Measurements from ENCODE around the gene TPK1. TPM values are rescaled to one million over a fixed set of nuclear protein-coding genes. Genes with fewer than 3 reads are reported as not detected.

The TPK1 gene
- total and polyA plus RNA-seq, 7 donors: 1.7 to 5.1 (median 2.5) TPM

DNA sequence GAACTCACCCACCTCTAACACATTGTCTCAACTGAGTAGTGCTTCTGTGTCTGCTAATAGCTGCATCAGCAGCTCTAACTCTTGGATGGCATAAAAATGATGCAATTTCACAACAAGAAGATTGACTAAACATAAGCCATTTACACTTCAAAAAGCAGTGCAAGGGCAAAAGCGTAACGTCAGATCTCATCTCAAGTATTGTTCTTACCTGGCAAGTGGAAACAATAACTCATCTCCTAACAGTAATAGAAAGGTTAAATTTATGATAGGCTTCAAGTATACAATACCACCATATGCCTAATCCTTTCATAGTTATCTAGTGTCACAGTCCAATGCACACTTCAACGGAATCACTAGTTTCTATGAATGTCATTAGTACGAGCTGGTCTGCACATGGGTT is 14.8 kb downstream of the TPK1 start:
- WGBS, 3 donors: 88 to 94% (median 91%) methylated on average over 4 of the region's 4 CpGs
- DNase-seq: no peak
- H3K27me3 ChIP-seq (ENCODE audit: insufficient read depth in 3 of 3, low read length in 2 of 3): no peaks in the 10 kb centered on the region
- intact Hi-C loops (cut with DNase I): no loop called here
- H3K4me1 ChIP-seq: peaks cover 5% of the 10 kb centered on the region
- no peaks in the 10 kb centered on the region for H3K36me3 ChIP-seq (ENCODE audit: insufficient read depth in 1 of 2, low read depth in 1 of 2)
- H3K4me3 ChIP-seq: no peak overlapping the region
- ATAC-seq: no peak
- TF ChIP-seq, protein P1, sequence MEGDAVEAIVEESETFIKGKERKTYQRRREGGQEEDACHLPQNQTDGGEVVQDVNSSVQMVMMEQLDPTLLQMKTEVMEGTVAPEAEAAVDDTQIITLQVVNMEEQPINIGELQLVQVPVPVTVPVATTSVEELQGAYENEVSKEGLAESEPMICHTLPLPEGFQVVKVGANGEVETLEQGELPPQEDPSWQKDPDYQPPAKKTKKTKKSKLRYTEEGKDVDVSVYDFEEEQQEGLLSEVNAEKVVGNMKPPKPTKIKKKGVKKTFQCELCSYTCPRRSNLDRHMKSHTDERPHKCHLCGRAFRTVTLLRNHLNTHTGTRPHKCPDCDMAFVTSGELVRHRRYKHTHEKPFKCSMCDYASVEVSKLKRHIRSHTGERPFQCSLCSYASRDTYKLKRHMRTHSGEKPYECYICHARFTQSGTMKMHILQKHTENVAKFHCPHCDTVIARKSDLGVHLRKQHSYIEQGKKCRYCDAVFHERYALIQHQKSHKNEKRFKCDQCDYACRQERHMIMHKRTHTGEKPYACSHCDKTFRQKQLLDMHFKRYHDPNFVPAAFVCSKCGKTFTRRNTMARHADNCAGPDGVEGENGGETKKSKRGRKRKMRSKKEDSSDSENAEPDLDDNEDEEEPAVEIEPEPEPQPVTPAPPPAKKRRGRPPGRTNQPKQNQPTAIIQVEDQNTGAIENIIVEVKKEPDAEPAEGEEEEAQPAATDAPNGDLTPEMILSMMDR (IDR thresholded peaks at IDR 0.05): no peak
- no peak overlapping the region for H3K27ac ChIP-seq
- no peaks in the 10 kb centered on the region for H3K9me3 ChIP-seq

DNA sequence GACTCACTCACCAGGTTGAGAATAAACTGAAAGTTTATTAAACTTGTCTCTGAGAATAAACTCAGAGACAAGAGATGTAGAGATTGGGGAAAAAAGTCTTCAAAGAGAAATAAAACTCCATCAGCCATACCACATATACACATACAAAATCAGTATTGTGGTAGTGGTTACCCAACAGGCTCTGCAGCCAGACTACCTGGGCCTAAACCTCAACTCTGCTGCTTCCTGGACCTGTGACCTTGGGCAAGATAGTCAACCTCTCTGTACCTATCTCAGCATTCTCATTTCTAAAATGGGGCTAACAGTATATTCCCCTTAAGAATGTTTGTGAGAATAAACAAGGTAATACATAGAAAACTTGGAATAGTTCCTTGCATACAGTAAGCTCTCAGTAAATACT is 15.3 kb downstream of the TPK1 start:
- Histone ChIP-seq H3K4me1 (peaks cover 5% of the 10 kb centered on the region), H3K36me3 (ENCODE audit: insufficient read depth in 1 of 2, low read depth in 1 of 2) (no peaks in the 10 kb centered on the region), H3K27me3 (ENCODE audit: insufficient read depth in 3 of 3, low read length in 2 of 3) (no peaks in the 10 kb centered on the region), H3K4me3 (no peak overlapping the region), H3K9me3 (no peaks in the 10 kb centered on the region), H3K27ac (no peak overlapping the region)
- intact Hi-C loops (cut with DNase I): no loop called here
- no peak for DNase-seq
- ATAC-seq: no peak
- TF ChIP-seq, protein P1 (IDR thresholded peaks at IDR 0.05): no peak

DNA sequence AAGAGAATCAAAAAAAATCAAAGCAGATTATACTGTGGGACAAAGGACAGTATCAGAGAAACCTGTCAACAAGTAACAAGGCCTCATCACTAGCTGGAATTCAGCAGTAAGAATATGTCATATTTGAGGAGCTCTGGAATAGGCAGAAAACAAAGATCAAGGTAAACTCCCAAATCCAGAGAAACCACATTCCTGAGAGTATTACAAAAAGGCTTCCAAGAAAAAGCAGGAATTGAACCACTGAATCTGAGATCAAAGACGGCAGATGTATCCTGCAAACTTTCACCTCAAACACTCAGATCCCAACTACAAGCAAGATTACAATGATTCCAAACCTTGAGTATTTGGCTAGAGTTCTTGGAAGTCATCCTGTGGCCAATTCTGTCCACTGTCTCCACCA is 16.3 kb downstream of the TPK1 start:
- H3K9me3 ChIP-seq: no peaks in the 10 kb centered on the region
- no peaks in the 10 kb centered on the region for H3K36me3 ChIP-seq (ENCODE audit: insufficient read depth in 1 of 2, low read depth in 1 of 2)
- DNase-seq (no peak), ATAC-seq (no peak)
- peaks cover 5% of the 10 kb centered on the region for H3K4me1 ChIP-seq
- H3K27me3 ChIP-seq (ENCODE audit: insufficient read depth in 3 of 3, low read length in 2 of 3): no peaks in the 10 kb centered on the region
- TF ChIP-seq, protein P1 (IDR thresholded peaks at IDR 0.05): no peak
- intact Hi-C loops (cut with DNase I): no loop called here
- H3K27ac ChIP-seq: no peak overlapping the region
- H3K4me3 ChIP-seq: no peak overlapping the region
- whole genome bisulfite sequencing, 3 donors: 94 to 100% (median 96%) methylated on average over 1 of the region's 1 CpG

DNA sequence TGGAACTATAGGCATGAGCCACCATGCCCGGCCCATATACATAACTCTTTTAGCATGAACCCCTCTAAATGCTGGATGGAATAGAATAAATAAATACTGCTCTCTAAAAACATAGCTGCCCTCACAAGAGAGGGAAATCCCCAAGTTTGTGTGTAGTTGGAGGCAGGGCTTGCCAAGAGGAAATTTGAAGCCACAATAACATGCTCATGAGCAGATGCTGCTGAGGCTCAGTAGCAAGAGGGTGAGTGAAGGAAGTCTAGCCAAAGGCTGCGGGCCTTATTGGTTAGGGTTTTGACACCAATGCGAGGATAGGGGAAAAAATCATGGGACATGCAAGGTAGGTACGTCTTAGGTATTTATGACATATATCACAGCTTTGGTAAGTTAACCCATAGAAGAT is 17.3 kb downstream of the TPK1 start:
- WGBS, 3 donors: 47 to 52% (median 50%) methylated on average over 4 of the region's 4 CpGs
- no peaks in the 10 kb centered on the region for H3K27me3 ChIP-seq (ENCODE audit: insufficient read depth in 3 of 3, low read length in 2 of 3)
- H3K9me3 ChIP-seq: no peaks in the 10 kb centered on the region
- no peak overlapping the region for H3K4me3 ChIP-seq
- DNase-seq (no peak), ATAC-seq (no peak)
- H3K27ac ChIP-seq: no peak overlapping the region
- intact Hi-C loops (cut with DNase I): no loop called here
- no peaks in the 10 kb centered on the region for H3K36me3 ChIP-seq (ENCODE audit: insufficient read depth in 1 of 2, low read depth in 1 of 2)
- TF ChIP-seq, protein P1 (IDR thresholded peaks at IDR 0.05): no peak
- H3K4me1 ChIP-seq: no peaks in the 10 kb centered on the region

DNA sequence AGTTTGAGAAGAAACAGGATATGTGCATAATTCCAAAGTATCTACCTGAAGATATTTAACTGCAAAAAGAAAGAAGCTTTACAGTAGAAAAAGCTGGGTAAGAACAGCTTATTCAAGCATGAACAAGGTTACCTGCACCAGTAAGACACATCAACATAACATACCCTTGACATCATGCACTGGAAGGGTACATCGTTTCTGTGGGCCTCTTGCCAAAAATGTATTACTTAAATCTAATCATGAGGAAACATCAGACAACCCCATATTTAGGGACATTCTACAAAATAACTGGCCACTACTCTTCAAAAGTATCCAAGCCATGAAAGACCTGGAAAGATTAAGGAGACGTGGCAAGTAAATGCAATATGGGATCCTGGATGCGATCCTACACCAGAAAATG is 18.9 kb downstream of the TPK1 start:
- TF ChIP-seq, protein P1 (IDR thresholded peaks at IDR 0.05): no peak
- Histone ChIP-seq H3K4me3 (no peak overlapping the region), H3K9me3 (no peaks in the 10 kb centered on the region), H3K27me3 (ENCODE audit: insufficient read depth in 3 of 3, low read length in 2 of 3) (no peaks in the 10 kb centered on the region), H3K27ac (no peak overlapping the region), H3K4me1 (no peaks in the 10 kb centered on the region), H3K36me3 (ENCODE audit: insufficient read depth in 1 of 2, low read depth in 1 of 2) (no peaks in the 10 kb centered on the region)
- intact Hi-C loops (cut with DNase I): no loop called here
- 64 to 72% (median 67%) methylated on average over 3 of the region's 3 CpGs for WGBS, 3 donors
- DNase-seq: no peak
- ATAC-seq: no peak

Measured in psoas muscle (tissue), 8 donors.